ENCODE results near the gene COL10A1. TPM values are rescaled to one million over a fixed set of nuclear protein-coding genes. Genes with fewer than 3 reads are reported as not detected.
A peak's percentile ranks its signal among the peaks of the same experiment; 100 is the strongest.

COL10A1 gene
- total RNA-seq, 8 experiments from 2014 or later = 0.33 to 4.5 (median 1.3) TPM

GRCh38 chr6:116111552-116112528 lies 14.1 kb downstream of the COL10A1 start:
- in situ Hi-C loops (cut with MboI; ENCODE audit: low pct_unique_long_range_greater_than_20kb in 2 of 9, low sequenced_read_pairs in 9 of 9, unreplicated experiment in 9 of 9) = loop anchor here in 1 of 9 experiments (25.0 kb wide), 1 partner anchor 100 kb away; no protein-coding TSS in a partner anchor
- Histone ChIP-seq H3K27ac (no peak overlapping the region), H3K4me1 (replicated peaks in 1 of 2) (peaks cover 0 to 2% of the 10 kb centered on the region in 2 donors), H3K4me3 (no peak overlapping the region)
- ATAC-seq (replicated peaks in 6 of 8) = peak in 4 of 8 experiments; percentile 54 to 85 (median 80)
- WGBS, 10 experiments = 52 to 80% (median 73%) methylated on average over 1 to 5 of the region's 5 CpGs

GRCh38 chr6:116108836-116109235 lies 17.1 kb downstream of the COL10A1 start:
- peaks cover 0 to 2% of the 10 kb centered on the region in 2 donors for H3K4me1 ChIP-seq (replicated peaks in 1 of 2)
- peak in 7 of 8 experiments; percentile 31 to 99 (median 49) for ATAC-seq (replicated peaks in 6 of 8)
- WGBS, 10 experiments = 0 to 29% (median 0%) methylated on average over 1 of the region's 1 CpG; no CpG with 5 or more reads in 7 of the 10 experiments
- in situ Hi-C loops (cut with MboI; ENCODE audit: low pct_unique_long_range_greater_than_20kb in 2 of 9, low sequenced_read_pairs in 9 of 9, unreplicated experiment in 9 of 9) = loop anchor here in 1 of 9 experiments (25.0 kb wide), 1 partner anchor 103 kb away; no protein-coding TSS in a partner anchor
- no peak overlapping the region for H3K4me3 ChIP-seq
- no peak overlapping the region for H3K27ac ChIP-seq

GRCh38 chr6:116106146-116106545 lies 19.8 kb downstream of the COL10A1 start:
- Histone ChIP-seq H3K4me1 (replicated peaks in 1 of 2) (peaks cover 0 to 2% of the 10 kb centered on the region in 2 donors), H3K4me3 (no peak overlapping the region), H3K27ac (no peak overlapping the region)
- in situ Hi-C loops (cut with MboI; ENCODE audit: low pct_unique_long_range_greater_than_20kb in 2 of 9, low sequenced_read_pairs in 9 of 9, unreplicated experiment in 9 of 9) = loop anchor here in 1 of 9 experiments (25.0 kb wide), 1 partner anchor 106 kb away; no protein-coding TSS in a partner anchor
- no peak for ATAC-seq (replicated peaks in 6 of 8)
- WGBS, 10 experiments = 44 to 83% (median 58%) methylated on average over 1 of the region's 1 CpG; no CpG with 5 or more reads in 1 of the 10 experiments

GRCh38 chr6:116105247-116105646 lies 20.7 kb downstream of the COL10A1 start:
- Histone ChIP-seq H3K27ac (no peak overlapping the region), H3K4me3 (no peak overlapping the region), H3K4me1 (replicated peaks in 1 of 2) (peaks cover 0 to 2% of the 10 kb centered on the region in 2 donors)
- in situ Hi-C loops (cut with MboI; ENCODE audit: low pct_unique_long_range_greater_than_20kb in 2 of 9, low sequenced_read_pairs in 9 of 9, unreplicated experiment in 9 of 9) = loop anchor here in 1 of 9 experiments (25.0 kb wide), 1 partner anchor 107 kb away; no protein-coding TSS in a partner anchor
- 72 to 100% (median 100%) methylated on average over 1 to 2 of the region's 3 CpGs; no CpG with 5 or more reads in 1 of the 10 experiments for WGBS, 10 experiments
- no peak for ATAC-seq (replicated peaks in 6 of 8)

- Histone ChIP-seq H3K4me1 (replicated peaks in 1 of 2) (peaks cover 0 to 2% of the 10 kb centered on the region in 2 donors), H3K27ac (no peak overlapping the region), H3K4me3 (no peak overlapping the region)
- in situ Hi-C loops (cut with MboI; ENCODE audit: low pct_unique_long_range_greater_than_20kb in 2 of 9, low sequenced_read_pairs in 9 of 9, unreplicated experiment in 9 of 9) = loop anchor here in 1 of 9 experiments (25.0 kb wide), 1 partner anchor 108 kb away; no protein-coding TSS in a partner anchor
- ATAC-seq (replicated peaks in 6 of 8) = no peak
- WGBS, 10 experiments = 78 to 100% (median 100%) methylated on average over 1 of the region's 1 CpG; no CpG with 5 or more reads in 4 of the 10 experiments
These were observed 21.3 kb downstream of the COL10A1 start for GRCh38 chr6:116104636-116105035.

GRCh38 chr6:116102873-116103272 lies 23.1 kb downstream of the COL10A1 start:
- ATAC-seq (replicated peaks in 6 of 8) = no peak
- in situ Hi-C loops (cut with MboI; ENCODE audit: low pct_unique_long_range_greater_than_20kb in 2 of 9, low sequenced_read_pairs in 9 of 9, unreplicated experiment in 9 of 9) = loop anchor here in 1 of 9 experiments (25.0 kb wide), 1 partner anchor 109 kb away; no protein-coding TSS in a partner anchor
- Histone ChIP-seq H3K27ac (no peak overlapping the region), H3K4me3 (no peak overlapping the region), H3K4me1 (replicated peaks in 1 of 2) (no peaks in the 10 kb centered on the region)
- 67 to 100% (median 100%) methylated on average over 1 to 4 of the region's 4 CpGs for WGBS, 10 experiments

- H3K4me1 ChIP-seq (replicated peaks in 1 of 2) = no peaks in the 10 kb centered on the region
- peak overlapping the region; percentile 60 to 88 (median 76) for H3K4me3 ChIP-seq
- ATAC-seq (replicated peaks in 6 of 8) = no peak
- in situ Hi-C loops (cut with MboI; ENCODE audit: low pct_unique_long_range_greater_than_20kb in 2 of 9, low sequenced_read_pairs in 9 of 9, unreplicated experiment in 9 of 9) = loop anchor here in 1 of 9 experiments (25.0 kb wide), 1 partner anchor 111 kb away; no protein-coding TSS in a partner anchor
- H3K27ac ChIP-seq = no peak overlapping the region
- 38 to 79% (median 63%) methylated on average over 1 to 2 of the region's 2 CpGs; no CpG with 5 or more reads in 6 of the 10 experiments for WGBS, 10 experiments
These were observed 24.1 kb downstream of the COL10A1 start for GRCh38 chr6:116101790-116102189.

GRCh38 chr6:116101302-116101718 lies 24.6 kb downstream of the COL10A1 start:
- H3K4me1 ChIP-seq (replicated peaks in 1 of 2) = no peaks in the 10 kb centered on the region
- peak overlapping the region in 1 of 2 donors; percentile 86 for H3K27ac ChIP-seq
- ATAC-seq (replicated peaks in 6 of 8) = peak in 1 of 8 experiments; percentile 0
- WGBS, 10 experiments = 0 to 14% (median 5%) methylated on average over 3 to 7 of the region's 12 CpGs; no CpG with 5 or more reads in 3 of the 10 experiments
- in situ Hi-C loops (cut with MboI; ENCODE audit: low pct_unique_long_range_greater_than_20kb in 2 of 9, low sequenced_read_pairs in 9 of 9, unreplicated experiment in 9 of 9) = loop anchor here in 1 of 9 experiments (25.0 kb wide), 1 partner anchor 111 kb away; no protein-coding TSS in a partner anchor
- peak overlapping the region; percentile 60 to 88 (median 76) for H3K4me3 ChIP-seq

- Histone ChIP-seq H3K27ac (peak within 1 kb of the TSS; percentile 79 to 86), H3K4me3 (peak within 1 kb of the TSS; percentile 60 to 88 (median 76)), H3K4me1 (replicated peaks in 1 of 2) (no peaks in the 10 kb centered on the region)
- WGBS, 10 experiments = 0 to 33% (median 5%) methylated on average over 1 to 8 of the region's 87 CpGs; no CpG with 5 or more reads in 1 of the 10 experiments
- ATAC-seq (replicated peaks in 6 of 8) = peak; percentile 89 to 93 (median 91)
- in situ Hi-C loops (cut with MboI; ENCODE audit: low pct_unique_long_range_greater_than_20kb in 2 of 9, low sequenced_read_pairs in 9 of 9, unreplicated experiment in 9 of 9) = loop anchor here in 1 of 9 experiments (25.0 kb wide), 1 partner anchor 112 kb away; no protein-coding TSS in a partner anchor
These were observed 25.3 kb downstream of the COL10A1 start, which contains the start of gene NT5DC1 for GRCh38 chr6:116100419-116101301. TSS of gene NT5DC1 (plus strand) at chr6:116100853. CDS start at chr6:116100931, 78 bp downstream.

- 43 to 100% (median 100%) methylated on average over 1 of the region's 1 CpG; no CpG with 5 or more reads in 2 of the 10 experiments for WGBS, 10 experiments
- Histone ChIP-seq H3K4me1 (replicated peaks in 1 of 2) (no peaks in the 10 kb centered on the region), H3K27ac (no peak overlapping the region), H3K4me3 (no peak overlapping the region)
- ATAC-seq (replicated peaks in 6 of 8) = no peak
- in situ Hi-C loops (cut with MboI; ENCODE audit: low pct_unique_long_range_greater_than_20kb in 2 of 9, low sequenced_read_pairs in 9 of 9, unreplicated experiment in 9 of 9) = no loop called here
These were observed 26.9 kb downstream of the COL10A1 start for GRCh38 chr6:116099036-116099435.

GRCh38 chr6:116096979-116097816 lies 28.7 kb downstream of the COL10A1 start:
- H3K4me3 ChIP-seq = no peak overlapping the region
- 0 to 78% (median 43%) methylated on average over 1 to 2 of the region's 2 CpGs; no CpG with 5 or more reads in 1 of the 10 experiments for WGBS, 10 experiments
- H3K4me1 ChIP-seq (replicated peaks in 1 of 2) = no peaks in the 10 kb centered on the region
- H3K27ac ChIP-seq = no peak overlapping the region
- no peak for ATAC-seq (replicated peaks in 6 of 8)
- in situ Hi-C loops (cut with MboI; ENCODE audit: low pct_unique_long_range_greater_than_20kb in 2 of 9, low sequenced_read_pairs in 9 of 9, unreplicated experiment in 9 of 9) = no loop called here

Data from motor neuron (in vitro differentiated cells).